Lower lobe of right lung (tissue), 2 donors: ENCODE measurements around the gene GAD2. TPM values are rescaled to one million over a fixed set of nuclear protein-coding genes. Genes with fewer than 3 reads are reported as not detected.

Experiments
- ATAC-seq, 2 donors: fragments of 200-7000 bp; cut with Tn5 transposase; one replicate each; pipeline ENCODE4 v1.9.1; 2020 to 2022; ENCODE audit warnings: mild to moderate bottlenecking in 2 of 2, moderate library complexity in 2 of 2
- DNase-seq: peaks from one replicate; pipeline ENCODE4 v3.0.0-alpha.2; 2020
- H3K27ac ChIP-seq: fragments of 200-600 bp; one replicate; pipeline ENCODE4 v1.8.0; 2022
- H3K27me3 ChIP-seq: fragments of 200-600 bp; one replicate; pipeline ENCODE4 v1.8.0; 2022; ENCODE audit warnings: low read depth
- H3K36me3 ChIP-seq: fragments of 200-600 bp; one replicate; pipeline ENCODE4 v1.8.0; 2022; ENCODE audit warnings: mild to moderate bottlenecking
- H3K4me1 ChIP-seq: fragments of 200-600 bp; one replicate; pipeline ENCODE4 v1.8.0; 2022
- H3K4me3 ChIP-seq: fragments of 200-600 bp; one replicate; pipeline ENCODE4 v1.8.0; 2022; ENCODE audit warnings: mild to moderate bottlenecking
- H3K9me3 ChIP-seq: fragments of 200-600 bp; one replicate; pipeline ENCODE4 v1.8.0; 2022
- CTCF ChIP-seq: fragments of 200-600 bp; IDR thresholded peaks from one replicate; pipeline ENCODE4 v1.8.0; 2022; ENCODE audit warnings: antibody characterized with exemption, mild to moderate bottlenecking
- intact Hi-C: fragments of 100-400 bp; cut with DNase I; formaldehyde crosslinking; loops from one replicate; pipeline ENCODE4 v1.11.0; 2022
- total RNA-seq: library from RNA; stranded (reverse); fragmentation: NEBNext Ultra II Directional; extraction: Animal tissue kit (Norgen Biotek cat#: 25700); gene quantifications from one replicate; pipeline ENCODE4 v1.2.1, GENCODE V29; 2021
- donor health status: DM: no; HTN: yes; CAD: no; lungs with severe emphysema.

GAD2 gene
- total RNA-seq, 1 donor from 2014 or later: not detected

- no peaks in the 10 kb centered on the region for H3K36me3 ChIP-seq
- no peak overlapping the region for H3K4me3 ChIP-seq
- no peaks in the 10 kb centered on the region for H3K4me1 ChIP-seq
- DNase-seq (no peak), ATAC-seq (no peak)
- no peaks in the 10 kb centered on the region for H3K9me3 ChIP-seq
- intact Hi-C loops: no loop called here
- TF ChIP-seq CTCF: no peak
- no peaks in the 10 kb centered on the region for H3K27me3 ChIP-seq
- no peak overlapping the region for H3K27ac ChIP-seq
Measured at GRCh38 chr10:26238378-26238777, 21.8 kb downstream of the GAD2 start.

GRCh38 chr10:26242706-26243350, 26.3 kb downstream of the GAD2 start:
- Histone ChIP-seq H3K27me3 (no peaks in the 10 kb centered on the region), H3K4me1 (no peaks in the 10 kb centered on the region), H3K36me3 (no peaks in the 10 kb centered on the region), H3K4me3 (no peak overlapping the region), H3K27ac (no peak overlapping the region), H3K9me3 (no peaks in the 10 kb centered on the region)
- intact Hi-C loops: no loop called here
- ATAC-seq: no peak
- DNase-seq: no peak
- no peak for TF ChIP-seq CTCF

GRCh38 chr10:26243351-26243720, 26.8 kb downstream of the GAD2 start:
- DNase-seq (no peak), ATAC-seq (no peak)
- Histone ChIP-seq H3K4me1 (no peaks in the 10 kb centered on the region), H3K4me3 (no peak overlapping the region), H3K27me3 (no peaks in the 10 kb centered on the region), H3K9me3 (no peaks in the 10 kb centered on the region), H3K36me3 (no peaks in the 10 kb centered on the region), H3K27ac (no peak overlapping the region)
- intact Hi-C loops: no loop called here
- TF ChIP-seq CTCF: no peak

- H3K4me1 ChIP-seq: no peaks in the 10 kb centered on the region
- intact Hi-C loops: no loop called here
- no peaks in the 10 kb centered on the region for H3K36me3 ChIP-seq
- H3K27ac ChIP-seq: no peak overlapping the region
- DNase-seq (no peak), ATAC-seq (no peak)
- TF ChIP-seq CTCF: no peak
- no peaks in the 10 kb centered on the region for H3K27me3 ChIP-seq
- no peaks in the 10 kb centered on the region for H3K9me3 ChIP-seq
- no peak overlapping the region for H3K4me3 ChIP-seq
Measured at GRCh38 chr10:26249681-26250080, 33.1 kb downstream of the GAD2 start.

- intact Hi-C loops: no loop called here
- no peak for ATAC-seq
- TF ChIP-seq CTCF: no peak
- no peaks in the 10 kb centered on the region for H3K9me3 ChIP-seq
- no peaks in the 10 kb centered on the region for H3K4me1 ChIP-seq
- no peak for DNase-seq
- H3K27ac ChIP-seq: no peak overlapping the region
- H3K27me3 ChIP-seq: no peaks in the 10 kb centered on the region
- no peak overlapping the region for H3K4me3 ChIP-seq
- H3K36me3 ChIP-seq: no peaks in the 10 kb centered on the region
Measured at GRCh38 chr10:26251925-26252324, 35.4 kb downstream of the GAD2 start.

- DNase-seq: no peak
- Histone ChIP-seq H3K9me3 (no peaks in the 10 kb centered on the region), H3K27me3 (no peaks in the 10 kb centered on the region), H3K4me3 (no peak overlapping the region), H3K4me1 (no peaks in the 10 kb centered on the region), H3K36me3 (no peaks in the 10 kb centered on the region), H3K27ac (no peak overlapping the region)
- intact Hi-C loops: no loop called here
- no peak for TF ChIP-seq CTCF
- ATAC-seq: no peak
Measured at GRCh38 chr10:26254616-26255015, 38.0 kb downstream of the GAD2 start.
